A549 (cell line): ENCODE data around the gene GORASP1. TPM values are rescaled to one million over a fixed set of nuclear protein-coding genes. Genes with fewer than 3 reads are reported as not detected.

Source experiments
- ATAC-seq, 2 experiments: fragments of 200-7000 bp in 1 of 2; fragments of >200 bp in 1 of 2; cut with Nextera tagmentation in 1 of 2; cut with Tn5 transposase in 1 of 2; 3 replicates each; pipeline versions ENCODE4 v1.8.0 to v1.9.1; 2018 to 2020; ENCODE audit warnings: mild to moderate bottlenecking in 1 of 2, moderate library complexity in 1 of 2
- CTCF ChIA-PET: fragments of 300-600 bp; sonication (Branson Sonifier 250); formaldehyde crosslinking; extraction: SDS; loops from one replicate; lab custom pipeline; 2021; ENCODE audit warnings: antibody characterized with exemption, inconsistent platforms; lab: Yijun Ruan, JAX
- POLR2A ChIA-PET: fragments of 350-600 bp; formaldehyde crosslinking; extraction: SDS; loops from one replicate; lab custom pipeline; 2021; ENCODE audit warnings: antibody characterized with exemption, inconsistent platforms; lab: Yijun Ruan, JAX
- DNase-seq, 2 experiments: peaks; one replicate each; pipeline versions ENCODE4 v3.0.0 to v3.0.0-alpha.2; 2011 to 2016; ENCODE audit warnings: low read depth in 1 of 2, low spot score in 1 of 2
- FAIRE-seq: peaks from 2 replicates; lab custom pipeline; 2011; peaks lifted over from hg19 to GRCh38; lab: Jason Lieb, UNC
- H3K27ac ChIP-seq, 2 experiments: fragments of >200 bp; sonication (Bioruptor Twin); formaldehyde crosslinking; 3 replicates each; pipeline ENCODE4 v1.5.1; 2016 to 2017
- H3K4me1 ChIP-seq: fragments of >200 bp; sonication (Bioruptor Twin); formaldehyde crosslinking; 3 replicates; pipeline ENCODE4 v1.6.1; 2016
- H3K4me2 ChIP-seq: fragments of >200 bp; sonication (Bioruptor Twin); formaldehyde crosslinking; 3 replicates; pipeline ENCODE4 v1.6.1; 2016
- H3K4me3 ChIP-seq: fragments of >200 bp; sonication (Bioruptor Twin); formaldehyde crosslinking; 3 replicates; pipeline ENCODE4 v1.5.1; 2016
- H3K9me3 ChIP-seq: fragments of >200 bp; sonication (Bioruptor Twin); formaldehyde crosslinking; 3 replicates; pipeline ENCODE4 v1.6.1; 2016
- BCL3 ChIP-seq: fragments of >200 bp; sonication (Bioruptor Twin); formaldehyde crosslinking; IDR thresholded peaks from 3 replicates; pipeline ENCODE4 v1.6.1; 2016
- BHLHE40 ChIP-seq: IDR thresholded peaks from 2 replicates; pipeline ENCODE4 v1.6.1; 2012; ENCODE audit warnings: low read depth, low read length, inconsistent platforms
- CBX2 ChIP-seq: fragments of 200-600 bp; sonication (generic); IDR thresholded peaks from 2 replicates; pipeline ENCODE4 v1.6.1; 2016; ENCODE audit warnings: low read depth, mild to moderate bottlenecking, borderline replicate concordance
- CEBPB ChIP-seq, 2 experiments: fragments of >200 bp in 1 of 2; sonication (Bioruptor Twin) in 1 of 2; formaldehyde crosslinking in 1 of 2; IDR thresholded peaks; 2 replicates each; pipeline ENCODE4 v1.6.1; 2012 to 2016
- ESRRA ChIP-seq: fragments of 150-350 bp; IDR thresholded peaks from 2 replicates; pipeline ENCODE4 v1.6.1; 2014; ENCODE audit warnings: mild to moderate bottlenecking, low read length, borderline replicate concordance
- FOSB ChIP-seq: fragments of 250-450 bp; sonication (Bioruptor Pico); IDR thresholded peaks from 2 replicates; pipeline ENCODE4 v1.5.0; 2020; ENCODE audit warnings: mild to moderate bottlenecking, moderate library complexity
- FOSL2 ChIP-seq, 2 experiments: fragments of 450-650 bp in 1 of 2; fragments of >200 bp in 1 of 2; sonication (Bioruptor Twin) in 1 of 2; formaldehyde crosslinking; IDR thresholded peaks; 2 replicates each; pipeline versions ENCODE4 v1.5.0 to v1.6.1; 2016 to 2020; ENCODE audit warnings: mild to moderate bottlenecking in 1 of 2, moderate library complexity in 1 of 2
- FOXS1 ChIP-seq: fragments of 250-450 bp; sonication (Bioruptor Pico); IDR thresholded peaks from 2 replicates; pipeline ENCODE4 v1.5.0; 2020; ENCODE audit warnings: mild to moderate bottlenecking, moderate library complexity
- GATA3 ChIP-seq: IDR thresholded peaks from 2 replicates; pipeline ENCODE4 v1.6.1; 2012; ENCODE audit warnings: borderline replicate concordance
- HOXA7 ChIP-seq: fragments of 250-450 bp; sonication (Bioruptor Pico); IDR thresholded peaks from 2 replicates; pipeline ENCODE4 v1.5.0; 2020; ENCODE audit warnings: mild to moderate bottlenecking, moderate library complexity
- JUN ChIP-seq, 2 experiments: fragments of >200 bp; sonication (Bioruptor Twin); formaldehyde crosslinking; IDR thresholded peaks; 2 replicates in 1 of 2; 3 replicates in 1 of 2; pipeline ENCODE4 v1.6.1; 2016 to 2017
- JUNB ChIP-seq: fragments of >200 bp; sonication (Bioruptor Twin); formaldehyde crosslinking; IDR thresholded peaks from 2 replicates; pipeline ENCODE4 v1.6.1; 2016
- NFE2L2 ChIP-seq: fragments of 150-350 bp; conservative IDR thresholded peaks from 2 replicates; pipeline ENCODE4 v1.6.1; 2014; ENCODE audit warnings: low read length
- PBX3 ChIP-seq: IDR thresholded peaks from 2 replicates; pipeline ENCODE4 v1.6.1; 2012
- POLR2A ChIP-seq: IDR thresholded peaks from 2 replicates; pipeline ENCODE4 v1.6.1; 2012; ENCODE audit warnings: mild to moderate bottlenecking, low read length
- POLR2AphosphoS2 ChIP-seq: conservative IDR thresholded peaks from 2 replicates; pipeline ENCODE4 v1.6.1; 2012; ENCODE audit warnings: low read length, improper control_type of control experiment, inconsistent platforms
- RCOR1 ChIP-seq: fragments of 150-350 bp; IDR thresholded peaks from 2 replicates; pipeline ENCODE4 v1.6.1; 2014; ENCODE audit warnings: antibody characterized with exemption, low read length, low read depth
- SMC3 ChIP-seq: fragments of >200 bp; sonication (Bioruptor Twin); formaldehyde crosslinking; IDR thresholded peaks from 3 replicates; pipeline ENCODE4 v1.6.1; 2018; ENCODE audit warnings: inconsistent platforms
- SREBF2 ChIP-seq: fragments of 450-650 bp; IDR thresholded peaks from 2 replicates; pipeline ENCODE4 v1.6.1; 2014; ENCODE audit warnings: mild to moderate bottlenecking, moderate library complexity
- TFCP2L1 ChIP-seq: fragments of 250-450 bp; sonication (Bioruptor Pico); IDR thresholded peaks from 2 replicates; pipeline ENCODE4 v1.5.0; 2021; ENCODE audit warnings: mild to moderate bottlenecking
- ZNF302 ChIP-seq: fragments of 250-450 bp; sonication (Bioruptor Pico); IDR thresholded peaks from 2 replicates; pipeline ENCODE4 v1.9.0; 2021; ENCODE audit warnings: inconsistent platforms, mild to moderate bottlenecking, moderate library complexity
- WGBS: methylation state at CpG from one replicate; pipeline ENCODE4 v1.1.6; 2017; ENCODE audit errors: missing lambda C conversion rate; 5-methylcytosine and 5-hydroxymethylcytosine counted together
- polyA plus RNA-seq, 4 experiments: library from polyadenylated mRNA; depleted of rRNA in 3 of 4; stranded (reverse); fragments of >200 nt; fragmentation: RNase III in 1 of 4; extraction: RNeasy Plus Mini Kit Qiagen cat#74134 plus additional on column Dnase treatment in 1 of 4; gene quantifications; 2 replicates in 3 of 4; 3 replicates in 1 of 4; pipeline ENCODE4 v1.2.3, GENCODE V29; 2011 to 2017

Gene GORASP1
- polyA plus RNA-seq, 2 of the 4 experiments (the other 2 are of a cell fraction), result 30.3 to 32.3 TPM

- no peak for DNase-seq
- Histone ChIP-seq H3K9me3 (no peaks in the 10 kb centered on the region), H3K27ac (no peak overlapping the region), H3K4me1 (peaks cover 7% of the 10 kb centered on the region), H3K4me2 (no peak overlapping the region), H3K4me3 (no peak overlapping the region)
- CTCF ChIA-PET, result interaction anchor here (1.5 to 22.7 kb wide), 5 partner anchors 29 to 247 kb away, joined by 3 to 383 read pairs (median 6); no protein-coding TSS in a partner anchor
- TF ChIP-seq SREBF2 (no peak), ESRRA (no peak), CBX2 (no peak), GATA3 (no peak), FOSL2 (IDR thresholded peaks at IDR 0.05) (no peak), FOSL2 (CRISPR knock-in tag; IDR thresholded peaks at IDR 0.05) (no peak), SMC3 (no peak), FOSB (no peak), JUN (IDR thresholded peaks at IDR 0.05) (no peak), NFE2L2 (no peak), RCOR1 (no peak), POLR2A (no peak), BHLHE40 (no peak), PBX3 (no peak), HOXA7 (CRISPR knock-in tag) (no peak), ZNF302 (CRISPR knock-in tag) (no peak), JUNB (no peak)
- POLR2A ChIA-PET, result no interaction called here
- WGBS, result 81% methylated on average over 3 of the region's 3 CpGs
- FAIRE-seq, result no peak
- ATAC-seq, result no peak
Observed at GRCh38 chr3:39130693-39131265, 23.4 kb upstream of the GORASP1 start.

GRCh38 chr3:39130026-39130425 is 22.6 kb upstream of the GORASP1 start:
- ATAC-seq, result no peak
- ChIA-PET CTCF (interaction anchor here (1.2 to 22.7 kb wide), 5 partner anchors 15 to 162 kb away, joined by 3 to 383 read pairs (median 7); partner anchors contain the start of gene CX3CR1), POLR2A (no interaction called here)
- H3K4me3 ChIP-seq, result no peak overlapping the region
- no peak overlapping the region for H3K27ac ChIP-seq
- DNase-seq, result no peak
- no peak overlapping the region for H3K4me2 ChIP-seq
- no peak for FAIRE-seq
- no peak for TF ChIP-seq FOXS1 (CRISPR knock-in tag)
- TF ChIP-seq CEBPB (IDR thresholded peaks at IDR 0.05), result no peak
- TF ChIP-seq TFCP2L1 (CRISPR knock-in tag), result no peak
- no peak for TF ChIP-seq FOSB
- no peak for TF ChIP-seq CBX2
- no peaks in the 10 kb centered on the region for H3K9me3 ChIP-seq
- 87% methylated on average over 5 of the region's 6 CpGs for WGBS
- peaks cover 15% of the 10 kb centered on the region for H3K4me1 ChIP-seq

- H3K4me2 ChIP-seq, result no peak overlapping the region
- no peak overlapping the region for H3K4me3 ChIP-seq
- ChIA-PET CTCF (interaction anchor here (2.2 to 22.7 kb wide), 7 partner anchors 14 to 163 kb away, joined by 6 to 383 read pairs (median 32); partner anchors contain the start of gene XIRP1), POLR2A (no interaction called here)
- WGBS, result 98% methylated on average over 4 of the region's 7 CpGs
- FAIRE-seq (no peak), DNase-seq (no peak), ATAC-seq (no peak)
- no peak overlapping the region for H3K27ac ChIP-seq
- peaks cover 18% of the 10 kb centered on the region for H3K4me1 ChIP-seq
- TF ChIP-seq POLR2AphosphoS2 (no peak), ZNF302 (CRISPR knock-in tag) (no peak), RCOR1 (no peak), TFCP2L1 (CRISPR knock-in tag) (no peak)
- H3K9me3 ChIP-seq, result no peaks in the 10 kb centered on the region
Observed at GRCh38 chr3:39128951-39129350, 21.5 kb upstream of the GORASP1 start.

GRCh38 chr3:39127908-39128304 is 20.5 kb upstream of the GORASP1 start:
- WGBS, result 5% methylated on average over 1 of the region's 1 CpG
- ATAC-seq (no peak), DNase-seq (no peak), FAIRE-seq (no peak)
- TF ChIP-seq HOXA7 (CRISPR knock-in tag) (no peak), POLR2A (no peak), BCL3 (no peak), POLR2AphosphoS2 (no peak), FOSB (no peak), JUN (IDR thresholded peaks at IDR 0.05) (no peak)
- Histone ChIP-seq H3K4me1 (peaks cover 18% of the 10 kb centered on the region), H3K9me3 (no peaks in the 10 kb centered on the region), H3K4me3 (no peak overlapping the region), H3K4me2 (no peak overlapping the region), H3K27ac (no peak overlapping the region)
- POLR2A ChIA-PET, result no interaction called here
- CTCF ChIA-PET, result interaction anchor here (0.6 to 22.7 kb wide), 17 partner anchors 10 to 250 kb away, joined by 3 to 383 read pairs (median 9); partner anchors contain the start of genes GORASP1, TTC21A and XIRP1
